Measurements from ENCODE around the gene MRPL14. TPM values are rescaled to one million over a fixed set of nuclear protein-coding genes. Genes with fewer than 3 reads are reported as not detected.

MRPL14 gene
- total RNA-seq, 2 donors from 2014 or later = 31.9 to 54.3 TPM

DNA sequence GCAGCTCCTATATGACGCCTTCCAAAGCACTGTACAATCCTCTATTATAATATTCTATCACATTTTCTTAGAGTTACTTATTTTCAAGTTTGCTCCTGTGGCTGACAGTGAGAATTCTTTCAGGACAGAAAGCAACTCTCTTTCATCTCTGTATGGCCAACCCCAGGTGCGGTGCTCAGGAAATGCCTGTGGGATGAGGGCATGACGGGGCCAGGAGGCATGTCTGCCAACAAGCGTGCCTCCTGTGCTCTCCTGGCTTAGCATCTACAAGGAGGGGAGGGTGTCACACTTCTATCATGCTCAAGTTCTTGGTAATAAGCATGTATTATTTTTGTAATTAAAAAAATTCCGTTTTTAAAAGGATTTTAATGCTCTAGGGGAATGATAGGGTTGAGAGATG lies 11.4 kb downstream of the MRPL14 start:
- no peak overlapping the region for H3K27ac Mint-ChIP-seq
- ATAC-seq = no peak

DNA sequence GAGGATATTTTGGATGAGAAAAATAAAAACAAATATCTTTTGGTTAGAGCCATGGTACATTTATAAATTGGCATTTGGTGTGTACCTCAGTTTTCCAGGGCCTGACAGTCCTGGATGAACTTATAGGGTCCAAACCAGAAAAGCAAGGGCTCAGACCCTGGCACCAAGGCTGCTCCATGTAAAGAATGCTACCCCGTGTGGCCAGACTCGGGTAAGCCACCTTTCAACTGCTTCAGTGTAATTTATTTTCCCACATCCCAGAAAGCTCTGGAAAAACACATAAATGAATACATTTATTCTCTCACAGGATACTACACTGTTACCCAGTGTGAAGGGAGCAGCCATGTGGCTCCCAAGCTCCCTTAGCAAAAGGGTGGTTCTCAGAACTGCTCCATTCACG lies 13.8 kb downstream of the MRPL14 start:
- H3K27ac Mint-ChIP-seq = no peak overlapping the region
- ATAC-seq (no peak), DNase-seq (ENCODE audit: low spot score in 2 of 2) (no peak)
- H3K9me3 Mint-ChIP-seq = no peaks in the 10 kb centered on the region
- no peaks in the 10 kb centered on the region for H3K36me3 Mint-ChIP-seq

More for the DNA sequence above, 11.4 kb downstream of the MRPL14 start:
- Mint-ChIP-seq H3K36me3 (no peaks in the 10 kb centered on the region), H3K9me3 (no peaks in the 10 kb centered on the region)
- DNase-seq (ENCODE audit: low spot score in 2 of 2) = no peak

DNA sequence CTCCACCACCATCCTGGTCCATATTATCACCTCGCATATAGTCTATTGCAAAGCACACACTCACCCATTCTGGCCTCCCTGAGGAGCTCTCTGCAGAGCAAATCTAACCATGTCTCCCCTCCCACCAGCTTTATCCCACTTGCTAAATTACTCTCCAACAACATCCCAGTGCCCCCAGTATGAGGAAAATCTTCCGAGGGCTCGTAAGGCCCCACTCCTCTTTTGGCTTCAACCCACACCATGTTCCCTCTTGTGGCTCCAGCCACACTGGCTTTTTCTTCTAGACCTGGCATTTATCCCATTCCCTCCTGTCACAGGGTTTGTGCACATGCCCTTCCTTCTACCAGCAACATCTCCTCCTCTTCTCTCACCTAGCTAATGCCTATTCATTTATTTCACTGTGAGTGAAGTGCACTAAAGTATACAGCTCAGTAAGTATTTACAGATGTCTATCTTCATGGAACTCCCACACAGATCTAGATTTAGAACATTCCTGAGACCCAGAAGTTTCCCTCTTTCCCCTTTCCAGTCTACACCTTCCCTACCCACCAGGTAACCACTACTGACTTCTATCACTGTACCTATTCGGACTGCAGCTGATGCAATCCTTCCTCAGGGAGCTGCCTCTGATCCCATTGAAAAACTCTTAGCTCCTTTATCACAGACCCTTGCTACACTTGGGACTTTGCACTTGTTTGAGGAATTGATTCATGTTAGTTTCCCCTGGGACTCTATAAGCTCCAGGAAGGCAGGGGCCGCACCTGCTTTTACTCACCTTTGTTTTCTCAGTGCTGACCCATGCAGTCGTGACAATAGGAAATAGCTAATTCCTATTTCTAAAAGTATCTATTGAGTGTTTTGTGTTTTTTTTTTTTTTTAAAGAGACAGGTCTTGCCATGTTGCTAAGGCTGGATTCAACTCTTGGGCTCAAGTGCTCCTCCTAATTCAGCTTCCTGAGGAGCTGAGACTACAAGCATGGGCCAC lies 15.5 kb downstream of the MRPL14 start:
- no peaks in the 10 kb centered on the region for H3K9me3 Mint-ChIP-seq
- H3K27ac Mint-ChIP-seq = peak overlapping the region; percentile 3 to 77

DNA sequence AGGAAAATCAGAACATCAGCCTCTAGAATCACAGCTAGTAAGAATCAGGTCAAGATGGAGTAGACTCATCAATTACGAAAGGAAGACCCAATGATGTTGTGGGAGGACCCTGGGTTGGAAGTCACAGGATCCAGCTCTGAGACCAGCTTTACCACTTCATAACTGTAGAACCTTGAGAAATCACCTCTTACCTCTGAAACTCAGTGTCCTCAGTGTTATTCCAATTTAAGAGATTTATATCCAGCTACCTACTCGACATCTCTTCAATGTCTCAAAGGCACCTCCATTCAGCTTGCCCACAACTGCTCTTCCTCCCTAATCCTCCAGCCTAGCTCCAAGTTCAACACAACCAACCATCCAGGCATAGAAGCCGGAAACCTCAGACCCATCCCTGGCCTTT lies 16.3 kb downstream of the MRPL14 start:
- Mint-ChIP-seq H3K9me3 (no peaks in the 10 kb centered on the region), H3K36me3 (no peaks in the 10 kb centered on the region)

More for the DNA sequence above, 15.5 kb downstream of the MRPL14 start:
- ATAC-seq (no peak), DNase-seq (ENCODE audit: low spot score in 2 of 2) (no peak)
- no peaks in the 10 kb centered on the region for H3K36me3 Mint-ChIP-seq

DNA sequence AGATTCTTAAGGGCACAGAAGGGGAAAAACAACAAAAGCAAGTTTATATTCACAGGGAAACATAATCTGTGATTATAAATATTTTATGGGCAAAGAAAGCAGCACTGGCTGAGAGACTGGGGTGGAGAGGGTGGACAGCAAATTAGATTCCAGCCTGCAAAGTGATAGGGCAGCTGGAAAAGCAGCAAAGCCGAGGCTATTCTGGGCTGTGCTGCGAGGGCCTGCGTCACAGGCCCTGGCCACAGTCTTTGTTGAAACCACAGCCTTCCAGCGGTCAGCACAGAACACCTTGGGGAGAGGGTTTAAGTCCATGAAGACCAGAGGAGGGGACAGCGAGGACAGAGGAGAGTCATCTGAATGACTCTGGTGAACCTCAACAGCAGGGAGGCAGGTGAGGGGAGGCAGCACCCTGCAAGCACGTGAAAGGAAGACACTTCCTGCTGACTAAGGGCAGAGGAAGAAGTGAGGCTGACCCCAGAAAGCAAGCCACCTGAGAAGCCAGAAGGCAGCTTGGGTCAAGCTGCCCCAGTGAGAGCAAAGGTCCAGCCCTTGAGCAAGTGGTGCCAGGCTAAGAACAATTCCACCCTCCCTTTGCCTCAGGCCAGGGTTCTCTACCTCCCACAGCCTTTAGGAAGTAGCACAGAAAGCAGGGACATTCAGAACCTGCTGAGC lies 17.1 kb downstream of the MRPL14 start:
- Mint-ChIP-seq H3K27ac (peak overlapping the region; percentile 75 to 93), H3K36me3 (no peaks in the 10 kb centered on the region), H3K9me3 (no peaks in the 10 kb centered on the region)
- ATAC-seq (no peak), DNase-seq (ENCODE audit: low spot score in 2 of 2) (no peak)

More for the DNA sequence above, 16.3 kb downstream of the MRPL14 start:
- DNase-seq (ENCODE audit: low spot score in 2 of 2) (no peak), ATAC-seq (no peak)
- H3K27ac Mint-ChIP-seq = peak overlapping the region in 1 of 2 donors; percentile 3

DNA sequence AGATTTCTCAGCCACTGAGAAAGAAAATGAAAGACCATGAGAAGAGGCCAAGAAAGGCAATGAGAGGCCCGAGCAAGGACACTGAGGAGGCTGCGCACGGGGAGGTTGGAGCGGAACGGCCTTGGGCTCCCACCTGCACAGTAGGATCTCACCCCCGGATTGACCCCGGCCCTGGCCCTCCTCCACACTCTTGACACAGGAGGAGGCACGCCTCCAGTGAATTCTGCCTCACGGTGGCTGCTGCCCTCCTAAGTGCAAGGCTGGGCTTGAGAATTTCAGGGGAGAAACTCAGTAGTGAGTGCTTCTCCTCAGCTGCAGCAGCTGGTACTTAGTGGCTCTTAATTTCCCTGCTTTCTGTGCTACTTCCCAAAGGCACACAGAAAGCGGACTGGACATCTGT lies 18.0 kb downstream of the MRPL14 start:
- ATAC-seq (no peak), DNase-seq (ENCODE audit: low spot score in 2 of 2) (no peak)
- Mint-ChIP-seq H3K27ac (peak overlapping the region; percentile 47 to 75), H3K36me3 (no peaks in the 10 kb centered on the region), H3K9me3 (no peaks in the 10 kb centered on the region)

DNA sequence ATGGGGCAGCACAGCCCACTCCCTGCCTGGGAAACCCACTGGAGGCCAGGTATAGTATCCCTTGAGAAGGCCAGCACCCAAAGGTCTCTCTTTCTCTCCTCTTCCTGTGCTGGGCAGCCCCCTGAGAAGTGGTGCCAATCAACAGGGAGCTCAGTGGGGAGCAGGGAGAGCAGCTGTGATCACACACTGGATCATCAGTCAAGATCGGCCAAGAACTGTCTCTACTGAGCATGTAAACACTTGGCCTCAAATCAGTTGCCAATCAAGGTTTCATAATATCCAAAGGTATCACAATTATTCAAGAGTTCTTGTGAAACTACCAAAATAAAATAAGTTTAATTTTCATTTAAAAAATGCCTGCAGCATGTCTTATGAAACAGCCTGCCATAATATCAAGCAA lies 18.8 kb downstream of the MRPL14 start:
- ATAC-seq (no peak), DNase-seq (ENCODE audit: low spot score in 2 of 2) (no peak)
- Mint-ChIP-seq H3K9me3 (no peaks in the 10 kb centered on the region), H3K36me3 (no peaks in the 10 kb centered on the region), H3K27ac (no peak overlapping the region)

DNA sequence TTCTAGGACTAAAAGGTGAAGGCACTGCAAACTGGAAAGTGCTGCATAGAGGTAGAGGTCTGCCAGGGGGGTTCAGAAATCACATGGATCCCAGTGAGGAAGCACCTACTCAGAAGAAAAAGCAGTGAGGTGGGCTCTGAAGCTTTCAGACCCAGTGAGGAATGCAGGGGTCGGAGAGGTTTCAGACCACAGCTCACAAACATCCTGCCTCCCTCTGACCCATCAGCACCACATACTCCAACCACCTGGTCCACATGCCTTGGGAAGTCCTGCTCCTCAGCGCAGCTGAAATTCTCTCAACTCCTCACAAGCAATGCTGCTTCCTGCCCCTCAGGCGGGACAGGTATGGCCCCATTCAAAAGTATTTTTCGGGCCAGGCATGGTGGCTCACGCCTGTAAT lies 20.2 kb downstream of the MRPL14 start:
- ATAC-seq (no peak), DNase-seq (ENCODE audit: low spot score in 2 of 2) (no peak)
- Mint-ChIP-seq H3K27ac (peak overlapping the region in 1 of 2 donors; percentile 73), H3K9me3 (no peaks in the 10 kb centered on the region), H3K36me3 (no peaks in the 10 kb centered on the region)

DNA sequence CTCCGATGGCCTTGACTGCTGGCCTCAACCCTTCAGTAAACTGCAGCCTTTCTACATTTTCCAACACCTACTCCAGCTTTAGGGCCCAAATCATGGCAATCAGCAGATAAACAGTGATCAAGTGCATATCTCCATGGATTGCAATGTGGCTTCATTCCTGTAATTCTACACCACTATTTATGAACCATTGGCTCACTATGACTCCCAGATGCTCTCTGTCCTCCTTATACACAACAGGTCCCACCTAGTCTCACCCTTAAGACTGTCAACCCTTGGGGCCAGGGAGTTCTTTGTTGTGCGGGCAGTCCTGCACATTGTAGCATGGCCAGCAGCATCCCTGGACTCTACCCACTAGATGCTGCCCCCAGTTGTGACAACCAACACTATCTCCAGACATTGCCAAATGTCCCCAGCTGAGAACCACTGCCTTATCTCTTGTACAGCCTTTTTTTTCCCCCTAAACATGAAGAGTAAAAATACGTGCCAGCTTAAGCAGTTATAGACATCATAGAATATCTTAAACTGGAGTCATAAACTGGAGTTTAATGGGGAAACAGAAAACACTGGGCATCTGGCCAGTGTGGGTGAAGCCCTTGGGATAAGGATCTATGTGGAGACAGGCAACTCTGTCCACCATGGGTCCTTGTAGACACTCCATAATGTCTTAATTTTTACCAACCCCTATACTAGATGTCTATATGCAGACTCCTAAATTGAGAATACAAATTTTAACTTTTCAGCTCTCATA lies 21.1 kb downstream of the MRPL14 start:
- Mint-ChIP-seq H3K36me3 (no peaks in the 10 kb centered on the region), H3K27ac (peak overlapping the region in 1 of 2 donors; percentile 73), H3K9me3 (no peaks in the 10 kb centered on the region)
- no peak for DNase-seq (ENCODE audit: low spot score in 2 of 2)
- ATAC-seq = no peak

DNA sequence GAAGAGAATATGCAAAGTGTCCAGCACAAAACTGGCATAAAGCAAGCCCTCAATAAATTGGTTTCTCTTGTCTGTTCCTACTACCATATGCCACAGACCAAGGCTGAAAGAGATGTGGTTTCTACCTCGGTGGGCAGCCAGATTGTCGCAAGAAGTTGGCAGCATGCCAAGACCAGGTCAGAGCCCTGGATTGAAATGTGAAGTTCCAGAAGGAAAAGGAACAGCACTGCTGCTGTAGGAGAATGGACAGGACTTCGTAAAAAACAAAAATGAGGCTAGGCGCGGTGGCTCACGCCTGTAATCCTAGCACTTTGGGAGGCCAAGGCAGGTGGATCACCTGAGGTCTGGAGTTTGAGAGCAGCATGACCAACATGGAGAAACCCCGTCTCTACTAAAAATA lies 22.1 kb downstream of the MRPL14 start:
- no peak for DNase-seq (ENCODE audit: low spot score in 2 of 2)
- peak overlapping the region in 1 of 2 donors; percentile 61 for H3K27ac Mint-ChIP-seq
- no peak for ATAC-seq
- no peaks in the 10 kb centered on the region for H3K36me3 Mint-ChIP-seq
- H3K9me3 Mint-ChIP-seq = no peaks in the 10 kb centered on the region

DNA sequence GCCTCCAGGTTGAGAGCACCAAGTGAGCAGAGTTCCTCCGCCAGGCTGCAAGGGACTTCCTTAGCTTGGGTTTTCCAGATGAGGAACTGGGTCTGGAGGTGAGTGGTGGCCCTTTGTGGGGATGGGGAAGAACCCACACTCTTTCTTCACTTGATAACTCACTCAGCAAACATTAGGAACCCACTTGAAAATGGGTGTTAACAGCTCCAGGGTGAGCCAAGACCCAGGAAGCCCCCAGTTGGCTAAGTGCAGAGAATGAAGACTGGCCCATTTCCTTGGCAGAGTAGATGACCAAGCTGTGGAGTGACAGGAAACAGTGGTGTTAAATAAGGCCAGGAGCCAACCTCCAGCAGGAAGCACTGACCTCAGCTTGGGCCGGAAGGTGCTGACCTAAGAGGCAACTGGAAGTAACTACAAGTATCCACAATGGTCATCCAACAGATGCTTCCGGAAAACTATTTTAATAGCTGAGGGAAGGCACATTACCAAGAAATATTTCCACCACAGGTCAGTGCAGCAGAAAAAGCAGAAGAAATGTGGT lies 22.7 kb downstream of the MRPL14 start:
- no peaks in the 10 kb centered on the region for H3K9me3 Mint-ChIP-seq
- H3K27ac Mint-ChIP-seq = no peak overlapping the region
- DNase-seq (ENCODE audit: low spot score in 2 of 2) (no peak), ATAC-seq (no peak)
- H3K36me3 Mint-ChIP-seq = no peaks in the 10 kb centered on the region

DNA sequence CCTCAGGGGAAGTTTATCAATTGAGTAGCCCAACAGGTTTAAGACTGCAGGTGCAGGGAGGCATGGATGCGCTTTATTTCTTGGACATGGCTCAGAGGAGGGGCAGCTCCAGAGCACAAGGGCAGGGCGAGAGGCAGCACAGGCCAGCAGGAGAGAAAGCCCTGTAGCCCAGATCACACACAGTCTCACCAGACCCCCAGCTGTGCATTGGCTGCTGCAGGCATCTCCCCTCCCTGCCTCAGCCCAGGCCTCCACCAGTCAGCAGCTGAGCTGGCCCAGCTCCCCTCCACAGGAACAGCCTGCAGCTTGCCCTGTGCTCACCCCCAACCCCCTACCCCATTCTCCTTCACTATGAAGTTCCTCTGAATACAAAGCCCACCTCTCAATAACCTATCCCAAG lies 24.7 kb downstream of the MRPL14 start:
- Mint-ChIP-seq H3K9me3 (no peaks in the 10 kb centered on the region), H3K27ac (peak overlapping the region in 1 of 2 donors; percentile 51)
- no peak for ATAC-seq

DNA sequence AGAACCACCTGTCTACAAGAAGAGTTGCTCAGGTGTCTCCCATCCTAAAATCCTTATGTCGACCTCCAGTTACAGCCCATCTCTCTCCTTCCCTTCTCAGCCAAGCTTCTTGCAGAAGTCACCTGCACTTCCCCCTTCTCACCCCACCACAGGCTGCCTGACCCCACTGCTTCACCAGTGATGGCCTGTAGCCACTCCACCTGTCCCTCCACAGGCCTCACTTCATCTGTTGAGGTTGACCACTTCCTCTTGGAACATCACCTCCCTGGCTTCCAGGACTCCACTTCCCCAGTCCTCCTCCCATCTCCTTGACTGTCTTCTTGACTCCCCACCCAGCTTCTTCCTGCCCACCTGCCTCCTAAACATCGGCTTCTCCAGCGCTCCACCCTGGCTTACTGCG lies 25.4 kb downstream of the MRPL14 start:
- Mint-ChIP-seq H3K27ac (peak overlapping the region; percentile 18 to 51), H3K36me3 (no peaks in the 10 kb centered on the region), H3K9me3 (no peaks in the 10 kb centered on the region)
- DNase-seq (ENCODE audit: low spot score in 2 of 2) (no peak), ATAC-seq (no peak)

More for the DNA sequence above, 24.7 kb downstream of the MRPL14 start:
- DNase-seq (ENCODE audit: low spot score in 2 of 2) = no peak
- H3K36me3 Mint-ChIP-seq = no peaks in the 10 kb centered on the region

DNA sequence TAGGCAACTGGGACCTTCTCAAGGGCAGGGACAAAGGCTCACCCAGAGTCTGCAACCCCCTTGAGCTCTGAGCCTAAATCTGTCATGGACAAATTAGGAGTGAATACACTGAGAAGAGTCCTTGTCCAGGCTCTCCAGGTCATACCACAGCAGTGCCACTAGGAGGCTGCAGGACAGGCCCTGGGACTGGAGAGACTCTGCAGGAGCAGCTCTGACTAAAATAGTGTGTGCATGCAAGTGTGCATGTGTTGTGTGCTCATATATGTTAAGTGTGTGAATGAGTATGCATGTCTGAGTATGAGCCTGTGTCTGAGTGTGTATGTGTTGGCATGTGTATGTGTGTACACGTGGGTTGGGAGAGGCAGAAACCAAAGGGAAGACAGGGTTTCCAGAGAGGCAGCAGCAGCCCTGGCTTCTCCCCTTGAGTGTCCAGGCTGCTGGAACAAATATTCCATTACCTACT lies 27.1 kb downstream of the MRPL14 start:
- Mint-ChIP-seq H3K9me3 (no peaks in the 10 kb centered on the region), H3K27ac (no peak overlapping the region)

DNA sequence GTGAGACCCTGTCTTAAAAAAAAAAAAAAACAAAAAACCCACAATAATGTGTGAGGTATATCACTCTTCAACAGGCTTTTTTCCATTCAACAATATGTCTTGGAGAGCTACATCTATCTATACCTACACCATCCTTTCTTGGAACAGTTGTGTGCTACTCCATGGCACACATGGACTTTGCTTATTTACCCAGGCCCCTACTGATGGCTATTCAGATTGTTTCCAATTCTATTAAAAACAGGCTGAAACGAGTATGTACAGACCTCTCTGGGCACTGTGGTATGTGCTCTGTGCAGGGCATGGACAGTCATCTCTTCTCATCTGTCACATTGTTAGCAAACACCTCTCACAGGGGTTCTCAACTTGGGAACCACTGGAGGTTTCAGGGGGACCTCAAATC lies 28.1 kb downstream of the MRPL14 start:
- Mint-ChIP-seq H3K27ac (no peak overlapping the region), H3K9me3 (no peaks in the 10 kb centered on the region), H3K36me3 (no peaks in the 10 kb centered on the region)
- ATAC-seq (no peak), DNase-seq (ENCODE audit: low spot score in 2 of 2) (no peak)

More for the DNA sequence above, 27.1 kb downstream of the MRPL14 start:
- no peaks in the 10 kb centered on the region for H3K36me3 Mint-ChIP-seq
- ATAC-seq (peak; percentile 36 to 70), DNase-seq (ENCODE audit: low spot score in 2 of 2) (no peak)

DNA sequence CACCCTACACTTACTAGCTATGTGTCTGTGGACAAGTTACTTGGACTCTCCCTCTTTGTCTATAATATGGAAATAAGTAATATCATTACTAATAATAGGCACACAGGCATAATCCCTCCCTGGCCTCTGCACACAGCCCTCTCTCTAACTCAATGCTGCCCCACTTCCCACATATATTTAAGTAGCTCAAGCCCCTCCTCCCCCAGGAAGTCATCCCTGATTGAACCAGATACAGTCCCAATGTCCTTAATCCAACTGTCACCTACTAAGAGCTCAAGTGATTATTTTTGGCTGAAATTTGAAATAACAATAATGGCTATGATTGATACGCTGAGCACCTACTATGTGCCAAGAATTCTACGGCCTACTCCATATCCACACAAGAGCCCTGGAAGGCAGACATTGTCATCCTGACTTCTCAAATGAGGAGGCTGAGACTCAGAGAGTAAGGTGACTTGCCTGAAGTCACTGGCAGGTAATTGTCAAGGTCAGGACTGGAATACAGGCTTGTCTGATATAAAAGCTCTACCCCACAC lies 29.4 kb downstream of the MRPL14 start:
- no peaks in the 10 kb centered on the region for H3K9me3 Mint-ChIP-seq
- ATAC-seq (no peak), DNase-seq (ENCODE audit: low spot score in 2 of 2) (no peak)
- no peaks in the 10 kb centered on the region for H3K36me3 Mint-ChIP-seq
- H3K27ac Mint-ChIP-seq = no peak overlapping the region

All from activated naive CD4-positive, alpha-beta T cell treated with anti-CD3 and anti-CD28 coated beads, Interleukin-2, amount 50 U/mL, for 72 hours (primary cell).